H4 (cell line): Measurements from ENCODE around the gene PDE2A. TPM values are rescaled to one million over a fixed set of nuclear protein-coding genes. Genes with fewer than 3 reads are reported as not detected.
A peak's percentile ranks its signal among the peaks of the same experiment; 100 is the strongest.

Experiments
- DNase-seq: peaks from one replicate; pipeline ENCODE4 v3.0.0-alpha.2; 2015; ENCODE audit warnings: low spot score
- total RNA-seq: library from RNA; depleted of rRNA; stranded (reverse); fragments of >200 nt; shearing (Covaris generic); gene quantifications from 2 replicates; pipeline ENCODE4 v1.2.3, GENCODE V29; 2014

Gene PDE2A
- total RNA-seq, 1 experiment from 2014 or later = 3.0 TPM

GRCh38 chr11:72684236-72684912 lies 10.2 kb upstream of the PDE2A start:
- peak; percentile 56 for DNase-seq

- peak; percentile 24 for DNase-seq
Observed at GRCh38 chr11:72683782-72684200, 9.6 kb upstream of the PDE2A start.

GRCh38 chr11:72682858-72683243 lies 8.6 kb upstream of the PDE2A start:
- DNase-seq = no peak

GRCh38 chr11:72682238-72682857 lies 8.1 kb upstream of the PDE2A start:
- no peak for DNase-seq

- DNase-seq = no peak
Observed at GRCh38 chr11:72681226-72682153, 7.3 kb upstream of the PDE2A start.

- no peak for DNase-seq
Observed at GRCh38 chr11:72680624-72681158, 6.5 kb upstream of the PDE2A start.

- no peak for DNase-seq
Observed at GRCh38 chr11:72679869-72680268, 5.6 kb upstream of the PDE2A start.

GRCh38 chr11:72678524-72678923 lies 4.3 kb upstream of the PDE2A start:
- DNase-seq = no peak

- DNase-seq = no peak
Observed at GRCh38 chr11:72676861-72677341, 2.7 kb upstream of the PDE2A start.

- DNase-seq = no peak
Observed at GRCh38 chr11:72675221-72675620, 999 bp upstream of the PDE2A start.

GRCh38 chr11:72673284-72673942 lies 809 bp downstream of the PDE2A start:
- no peak for DNase-seq

- no peak for DNase-seq
Observed at GRCh38 chr11:72672597-72673238, 1.5 kb downstream of the PDE2A start.

GRCh38 chr11:72671152-72672099 lies 2.8 kb downstream of the PDE2A start:
- DNase-seq = no peak

GRCh38 chr11:72670041-72670440 lies 4.2 kb downstream of the PDE2A start:
- no peak for DNase-seq

GRCh38 chr11:72669527-72669926 lies 4.7 kb downstream of the PDE2A start:
- no peak for DNase-seq

GRCh38 chr11:72668629-72669347 lies 5.4 kb downstream of the PDE2A start:
- no peak for DNase-seq

GRCh38 chr11:72665911-72666472 lies 8.2 kb downstream of the PDE2A start:
- DNase-seq = no peak

GRCh38 chr11:72662036-72662435 lies 12.2 kb downstream of the PDE2A start:
- no peak for DNase-seq

GRCh38 chr11:72661486-72661885 lies 12.7 kb downstream of the PDE2A start:
- DNase-seq = no peak
